ENCODE results near the gene ZNF616. TPM values are rescaled to one million over a fixed set of nuclear protein-coding genes. Genes with fewer than 3 reads are reported as not detected.

Gene ZNF616
- total and polyA plus RNA-seq, 8 donors, result 0.29 to 23.3 (median 1.9) TPM

- TF ChIP-seq CTCF (IDR thresholded peaks at IDR 0.05) (peak in 1 of 7 experiments; percentile 40), POLR2AphosphoS5 (IDR thresholded peaks at IDR 0.05) (peak; percentile 60 to 86 (median 75)), POLR2A (IDR thresholded peaks at IDR 0.05) (peak in 1 of 4 donors; percentile 43), EP300 (IDR thresholded peaks at IDR 0.05) (no peak)
- 1 to 2% (median 2%) methylated on average over 48 to 59 of the region's 59 CpGs for WGBS, 5 donors
- Histone ChIP-seq H3K4me1 (peaks cover 12 to 42% (median 23%) of the 10 kb centered on the region in 4 donors), H3K27ac (peak within 1 kb of the TSS; percentile 73 to 88 (median 85)), H3K27me3 (no peaks in the 10 kb centered on the region), H3K9me3 (peaks cover 10 to 61% (median 38%) of the 10 kb centered on the region in 4 donors), H3K36me3 (peaks cover 4 to 30% (median 29%) of the 10 kb centered on the region in 4 donors), H3K4me3 (peak within 1 kb of the TSS; percentile 80 to 95 (median 88))
- peak; percentile 93 to 97 for DNase-seq
- intact Hi-C loops (cut with DNase I; ENCODE audit: low total_unique reads), result no loop called here
Observed at GRCh38 chr19:52095172-52096014, 44.3 kb downstream of the ZNF616 start, which contains the start of gene ZNF841. Gene ZNF841 (minus strand): TSS chr19:52095765. CDS start chr19:52084801, 10,964 bp downstream.

GRCh38 chr19:52094526-52095130 lies 45.1 kb downstream of the ZNF616 start:
- peaks cover 12 to 42% (median 23%) of the 10 kb centered on the region in 4 donors for H3K4me1 ChIP-seq
- DNase-seq, result peak in 1 of 2 donors; percentile 7
- intact Hi-C loops (cut with DNase I; ENCODE audit: low total_unique reads), result no loop called here
- peak overlapping the region; percentile 80 to 95 (median 88) for H3K4me3 ChIP-seq
- H3K27me3 ChIP-seq, result no peaks in the 10 kb centered on the region
- H3K36me3 ChIP-seq, result peaks cover 7 to 38% (median 37%) of the 10 kb centered on the region in 4 donors
- no peak for TF ChIP-seq CTCF (IDR thresholded peaks at IDR 0.05)
- TF ChIP-seq POLR2A (IDR thresholded peaks at IDR 0.05), result no peak
- no peak for TF ChIP-seq POLR2AphosphoS5 (IDR thresholded peaks at IDR 0.05)
- no peak for TF ChIP-seq EP300 (IDR thresholded peaks at IDR 0.05)
- H3K27ac ChIP-seq, result peak overlapping the region in 4 of 5 donors; percentile 83 to 88 (median 85)
- WGBS, 5 donors, result 4 to 11% (median 6%) methylated on average over 12 of the region's 12 CpGs
- H3K9me3 ChIP-seq, result peaks cover 10 to 62% (median 39%) of the 10 kb centered on the region in 4 donors

GRCh38 chr19:52086481-52086880 lies 53.3 kb downstream of the ZNF616 start:
- DNase-seq, result no peak
- Histone ChIP-seq H3K4me1 (peaks cover 0 to under 1% (median 0%) of the 10 kb centered on the region in 4 donors), H3K27ac (no peak overlapping the region), H3K9me3 (peaks cover 0 to 82% (median 41%) of the 10 kb centered on the region in 4 donors), H3K36me3 (peaks cover 54 to 100% (median 100%) of the 10 kb centered on the region in 4 donors), H3K27me3 (no peaks in the 10 kb centered on the region), H3K4me3 (no peak overlapping the region)
- no peak for TF ChIP-seq CTCF (IDR thresholded peaks at IDR 0.05)
- no peak for TF ChIP-seq EP300 (IDR thresholded peaks at IDR 0.05)
- no peak for TF ChIP-seq POLR2AphosphoS5 (IDR thresholded peaks at IDR 0.05)
- TF ChIP-seq POLR2A (IDR thresholded peaks at IDR 0.05), result no peak
- intact Hi-C loops (cut with DNase I; ENCODE audit: low total_unique reads), result no loop called here

GRCh38 chr19:52070496-52070895 lies 69.2 kb downstream of the ZNF616 start:
- H3K4me1 ChIP-seq, result no peaks in the 10 kb centered on the region
- DNase-seq, result no peak
- 95 to 97% (median 96%) methylated on average over 5 of the region's 5 CpGs for WGBS, 5 donors
- H3K9me3 ChIP-seq, result peaks cover 54 to 100% (median 92%) of the 10 kb centered on the region in 4 donors
- TF ChIP-seq POLR2AphosphoS5 (IDR thresholded peaks at IDR 0.05) (no peak), CTCF (IDR thresholded peaks at IDR 0.05) (no peak), EP300 (IDR thresholded peaks at IDR 0.05) (no peak), POLR2A (IDR thresholded peaks at IDR 0.05) (no peak)
- no peaks in the 10 kb centered on the region for H3K27me3 ChIP-seq
- peaks cover 81 to 100% (median 100%) of the 10 kb centered on the region in 4 donors for H3K36me3 ChIP-seq
- H3K4me3 ChIP-seq, result no peak overlapping the region
- intact Hi-C loops (cut with DNase I; ENCODE audit: low total_unique reads), result no loop called here
- H3K27ac ChIP-seq, result no peak overlapping the region
